ENCODE measurements around the gene CROCC.

DNA sequence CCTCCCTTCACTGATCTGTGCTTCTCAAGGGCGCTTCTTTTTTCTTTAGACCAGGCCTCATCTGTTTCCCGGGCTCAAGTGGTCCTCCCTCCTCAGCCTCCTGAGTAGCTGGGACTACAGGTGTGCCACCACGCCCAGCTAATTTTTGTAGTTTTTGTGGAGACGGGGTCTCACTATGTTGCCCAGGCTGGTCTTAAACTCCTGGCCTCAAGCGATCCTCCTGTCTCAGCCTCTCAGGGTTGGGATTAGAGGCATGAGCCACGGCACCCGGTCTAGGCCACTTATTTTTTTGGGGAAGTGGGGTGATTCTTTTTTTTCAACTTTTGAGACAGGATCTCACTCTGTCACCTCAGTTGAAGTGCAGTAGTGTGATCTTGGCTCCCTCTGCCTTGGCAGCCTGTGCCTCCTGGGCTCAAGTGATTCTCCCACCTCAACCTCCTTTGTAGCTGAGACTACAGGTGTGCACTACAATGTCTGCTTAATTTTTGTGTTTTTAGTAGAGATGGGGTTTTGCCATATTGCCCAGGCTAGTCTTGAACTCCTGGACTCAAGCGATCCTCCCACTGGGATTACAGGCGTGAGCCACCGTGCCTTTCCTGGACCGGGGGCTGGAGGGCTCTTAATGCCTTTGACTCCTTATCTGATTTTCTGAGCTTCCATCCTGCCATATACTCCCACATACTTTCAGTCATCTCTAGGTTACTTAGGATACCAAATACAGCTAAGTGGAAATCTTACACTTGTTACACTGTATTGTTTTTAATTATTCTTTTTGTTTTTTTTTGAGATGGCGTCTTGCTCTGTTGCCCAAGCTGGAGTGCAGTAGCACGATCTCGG, 39.8 kb downstream of the CROCC start:
- TF ChIP-seq POLR2A (IDR thresholded peaks at IDR 0.05; ENCODE audit: low read length) (no peak), GATA1 (IDR thresholded peaks at IDR 0.05; ENCODE audit: low read depth, low read length) (no peak)

Measured in erythroblast (primary cell).